Keratinocyte (primary cell): ENCODE measurements around the gene KCND2. TPM values are rescaled to one million over a fixed set of nuclear protein-coding genes. Genes with fewer than 3 reads are reported as not detected.

Experiments
- DNase-seq: peaks from one replicate; pipeline ENCODE4 v3.0.0-alpha.2; 2011; ENCODE audit warnings: low read depth, missing footprints, low spot score
- FAIRE-seq: peaks from 2 replicates; lab custom pipeline; 2011; peaks lifted over from hg19 to GRCh38; lab: Jason Lieb, UNC
- H2AFZ ChIP-seq: 2 replicates; pipeline ENCODE4 v1.6.0; 2012; ENCODE audit warnings: low read length, control low read depth, inconsistent platforms; ENCODE audit not compliant: control insufficient read depth
- H3K27ac ChIP-seq: 2 replicates; pipeline ENCODE4 v1.5.1; 2011; ENCODE audit warnings: low read length; ENCODE audit not compliant: control insufficient read depth, insufficient read depth
- H3K27me3 ChIP-seq: 3 replicates; pipeline ENCODE4 v1.6.0; 2011; ENCODE audit warnings: low read length; ENCODE audit not compliant: control insufficient read depth, insufficient read depth; ENCODE audit errors: extremely low read depth
- H3K36me3 ChIP-seq, 2 experiments: 2 replicates in 1 of 2; 3 replicates in 1 of 2; pipeline ENCODE4 v1.5.1; 2011; ENCODE audit warnings: low read length in 2 of 2, mild to moderate bottlenecking in 1 of 2; ENCODE audit not compliant: control insufficient read depth in 2 of 2, insufficient read depth in 2 of 2; ENCODE audit errors: extremely low read depth in 1 of 2
- H3K4me1 ChIP-seq: 3 replicates; pipeline ENCODE4 v1.5.1; 2011; ENCODE audit warnings: low read length; ENCODE audit not compliant: control insufficient read depth, insufficient read depth; ENCODE audit errors: extremely low read depth
- H3K4me2 ChIP-seq: 3 replicates; pipeline ENCODE4 v1.6.0; 2011; ENCODE audit warnings: low read depth, low read length; ENCODE audit not compliant: control insufficient read depth, insufficient read depth; ENCODE audit errors: extremely low read depth
- H3K4me3 ChIP-seq, 3 experiments: fragments of 200-600 bp in 1 of 3; sonication (generic) in 1 of 3; 2 replicates in 2 of 3; 3 replicates in 1 of 3; pipeline ENCODE4 v1.5.1; 2011 to 2016; ENCODE audit warnings: low read length in 3 of 3, mild to moderate bottlenecking in 3 of 3, control low read depth in 2 of 3, inconsistent platforms in 1 of 3, low read depth in 1 of 3, mixed read lengths in 1 of 3, mixed run types in 1 of 3, moderate library complexity in 1 of 3; ENCODE audit not compliant: control insufficient read depth in 2 of 3, insufficient read depth in 2 of 3; ENCODE audit errors: extremely low read depth in 1 of 3
- H3K79me2 ChIP-seq: 2 replicates; pipeline ENCODE4 v1.6.0; 2012; ENCODE audit warnings: low read length; ENCODE audit not compliant: control insufficient read depth, insufficient read depth
- H3K9ac ChIP-seq: 3 replicates; pipeline ENCODE4 v1.6.0; 2011; ENCODE audit warnings: low read length; ENCODE audit not compliant: control insufficient read depth, insufficient read depth; ENCODE audit errors: extremely low read depth
- H3K9me1 ChIP-seq: 3 replicates; pipeline ENCODE4 v1.6.0; 2011; ENCODE audit warnings: low read length; ENCODE audit not compliant: control insufficient read depth, insufficient read depth; ENCODE audit errors: extremely low read depth
- H3K9me3 ChIP-seq: 2 replicates; pipeline ENCODE4 v1.5.1; 2012; ENCODE audit warnings: low read depth, low read length; ENCODE audit not compliant: control insufficient read depth
- H4K20me1 ChIP-seq: 3 replicates; pipeline ENCODE4 v1.6.0; 2011; ENCODE audit warnings: low read length; ENCODE audit not compliant: control insufficient read depth, insufficient read depth; ENCODE audit errors: extremely low read depth
- EZH2 ChIP-seq: IDR thresholded peaks from one replicate; pipeline ENCODE4 v1.6.1; 2012; ENCODE audit warnings: inconsistent platforms, mild to moderate bottlenecking, low read length, moderate library complexity
- dilution Hi-C: fragments of 300-500 bp; cut with MboI; formaldehyde crosslinking; loops from one replicate; pipeline ENCODE4 v1.7.0; 2020; ENCODE audit warnings: low sequenced_read_pairs; ENCODE audit not compliant: extremely low pct_ligation_motif_present
- polyA plus RNA-seq, 5 experiments: library from polyadenylated mRNA; depleted of rRNA in 3 of 5; stranded (reverse) in 3 of 5; stranded (forward) in 1 of 5; unstranded in 1 of 5; fragments of >200 nt; gene quantifications; 1 replicate in 1 of 5; 2 replicates in 3 of 5; 3 replicates in 1 of 5; pipeline versions ENCODE4 v1.2.1 to v1.2.3, GENCODE V29; 2011 to 2012; ENCODE audit warnings: missing spikeins in 2 of 5, low read depth in 1 of 5, low replicate concordance in 1 of 5
- TF ChIP-seq, protein P1 (sequence below), 3 experiments: IDR thresholded peaks in 1 of 3; conservative IDR thresholded peaks in 1 of 3; optimal IDR thresholded peaks in 1 of 3; 2 replicates in 2 of 3; 3 replicates in 1 of 3; pipeline versions ENCODE3 to v1.5.1; 2011; ENCODE audit warnings: low read length in 3 of 3, mild to moderate bottlenecking in 3 of 3, moderate library complexity in 2 of 3, control low read depth in 1 of 3, inconsistent platforms in 1 of 3; ENCODE audit not compliant: insufficient read depth in 2 of 3; ENCODE audit errors: extremely low read depth in 1 of 3

Gene KCND2
- polyA plus RNA-seq, 1 donor (not counting 4 experiments of a cell fraction or from before 2014, with no cell fraction given) = not detected

DNA sequence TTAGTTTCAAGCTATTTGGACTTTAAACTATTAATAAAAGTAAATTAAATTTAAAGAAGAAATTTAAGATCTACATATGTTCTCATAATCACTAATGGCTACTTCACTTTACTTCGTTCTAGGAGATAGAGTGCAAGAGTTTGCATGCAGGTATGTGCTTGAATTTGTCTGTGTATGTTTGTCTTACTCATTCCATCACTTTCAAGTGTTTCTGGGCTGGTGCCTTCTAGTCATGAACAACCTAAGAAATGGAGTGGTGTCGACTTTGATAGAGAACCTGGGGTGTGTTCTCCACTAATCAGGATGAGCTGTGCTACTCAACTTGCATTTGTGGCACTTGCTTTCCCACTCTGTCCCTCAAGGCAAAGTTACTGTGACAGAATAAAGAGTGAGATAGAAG lies 169.9 kb downstream of the KCND2 start:
- Histone ChIP-seq H3K4me3 (no peak overlapping the region), H4K20me1 (no peaks in the 10 kb centered on the region), H3K9me3 (no peaks in the 10 kb centered on the region), H3K9ac (no peak overlapping the region), H3K27me3 (no peaks in the 10 kb centered on the region), H3K9me1 (no peaks in the 10 kb centered on the region), H3K4me2 (no peak overlapping the region), H3K4me1 (no peaks in the 10 kb centered on the region), H3K36me3 (no peaks in the 10 kb centered on the region), H3K79me2 (no peaks in the 10 kb centered on the region), H2AFZ (no peak overlapping the region), H3K27ac (no peak overlapping the region)
- dilution Hi-C loops = no loop called here
- no peak for DNase-seq
- TF ChIP-seq, protein P1, sequence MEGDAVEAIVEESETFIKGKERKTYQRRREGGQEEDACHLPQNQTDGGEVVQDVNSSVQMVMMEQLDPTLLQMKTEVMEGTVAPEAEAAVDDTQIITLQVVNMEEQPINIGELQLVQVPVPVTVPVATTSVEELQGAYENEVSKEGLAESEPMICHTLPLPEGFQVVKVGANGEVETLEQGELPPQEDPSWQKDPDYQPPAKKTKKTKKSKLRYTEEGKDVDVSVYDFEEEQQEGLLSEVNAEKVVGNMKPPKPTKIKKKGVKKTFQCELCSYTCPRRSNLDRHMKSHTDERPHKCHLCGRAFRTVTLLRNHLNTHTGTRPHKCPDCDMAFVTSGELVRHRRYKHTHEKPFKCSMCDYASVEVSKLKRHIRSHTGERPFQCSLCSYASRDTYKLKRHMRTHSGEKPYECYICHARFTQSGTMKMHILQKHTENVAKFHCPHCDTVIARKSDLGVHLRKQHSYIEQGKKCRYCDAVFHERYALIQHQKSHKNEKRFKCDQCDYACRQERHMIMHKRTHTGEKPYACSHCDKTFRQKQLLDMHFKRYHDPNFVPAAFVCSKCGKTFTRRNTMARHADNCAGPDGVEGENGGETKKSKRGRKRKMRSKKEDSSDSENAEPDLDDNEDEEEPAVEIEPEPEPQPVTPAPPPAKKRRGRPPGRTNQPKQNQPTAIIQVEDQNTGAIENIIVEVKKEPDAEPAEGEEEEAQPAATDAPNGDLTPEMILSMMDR (optimal IDR thresholded peaks at IDR 0.05 in 1 of 3, IDR thresholded peaks at IDR 0.05 in 1 of 3, conservative IDR thresholded peaks at IDR 0.05 in 1 of 3; ENCODE audit: extremely low read depth in 1 of 3, insufficient read depth in 2 of 3, low read length in 3 of 3) = no peak
- no peak for TF ChIP-seq EZH2
- no peak for FAIRE-seq

- no peak overlapping the region for H3K9ac ChIP-seq
- H2AFZ ChIP-seq = no peak overlapping the region
- no peaks in the 10 kb centered on the region for H4K20me1 ChIP-seq
- TF ChIP-seq, protein P1 (optimal IDR thresholded peaks at IDR 0.05 in 1 of 3, IDR thresholded peaks at IDR 0.05 in 1 of 3, conservative IDR thresholded peaks at IDR 0.05 in 1 of 3; ENCODE audit: extremely low read depth in 1 of 3, insufficient read depth in 2 of 3, low read length in 3 of 3) = no peak
- no peak for TF ChIP-seq EZH2
- no peak overlapping the region for H3K4me2 ChIP-seq
- dilution Hi-C loops = no loop called here
- H3K27ac ChIP-seq = no peak overlapping the region
- H3K36me3 ChIP-seq = no peaks in the 10 kb centered on the region
- no peaks in the 10 kb centered on the region for H3K4me1 ChIP-seq
- H3K9me1 ChIP-seq = no peaks in the 10 kb centered on the region
- FAIRE-seq (no peak), DNase-seq (no peak)
- no peaks in the 10 kb centered on the region for H3K79me2 ChIP-seq
- H3K4me3 ChIP-seq = no peak overlapping the region
- no peaks in the 10 kb centered on the region for H3K9me3 ChIP-seq
- no peaks in the 10 kb centered on the region for H3K27me3 ChIP-seq
Observed at GRCh38 chr7:120444650-120445049, 171.7 kb downstream of the KCND2 start.
